Measurements from ENCODE around the gene GCNT1.

Gene GCNT1

GRCh38 chr9:76545191-76545590, 86.2 kb downstream of the GCNT1 start:
- DNase-seq, result no peak

- no peak for DNase-seq
Observed at GRCh38 chr9:76552181-76552580, 93.2 kb downstream of the GCNT1 start.

DNA sequence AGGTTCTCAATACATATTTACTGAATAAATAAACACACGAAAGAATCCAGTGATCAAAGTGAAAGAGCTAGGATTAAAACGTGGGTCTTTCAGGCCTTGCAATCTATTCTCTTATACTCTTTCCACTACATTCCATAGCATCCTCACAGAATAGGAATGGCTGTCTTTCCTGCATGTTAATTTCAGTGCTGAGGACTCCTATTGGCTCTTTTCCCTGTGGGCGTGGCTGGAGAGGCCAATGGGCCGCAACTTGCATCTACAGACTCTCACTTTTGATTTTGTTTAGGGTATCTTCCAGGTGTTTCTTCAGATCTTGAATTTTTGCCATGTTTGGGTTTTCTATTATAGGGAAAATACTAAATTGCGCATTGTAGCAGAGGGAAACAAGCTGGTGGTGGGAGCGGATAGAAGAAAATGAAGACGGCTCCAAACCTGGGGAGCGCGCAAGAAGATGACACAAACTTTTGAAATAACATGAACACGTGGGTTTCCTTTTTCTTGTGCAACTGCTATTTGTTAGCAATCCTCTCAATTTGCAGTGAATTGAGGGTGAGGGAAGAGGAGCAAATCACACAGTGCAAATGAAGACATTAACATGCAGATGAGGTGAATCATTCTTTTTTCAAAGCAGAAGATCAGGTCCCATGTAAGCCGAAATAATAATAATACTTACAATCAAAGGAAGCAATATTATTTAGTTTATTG, 93.9 kb downstream of the GCNT1 start:
- DNase-seq, result no peak

- no peak for DNase-seq
Observed at GRCh38 chr9:76553680-76554079, 94.7 kb downstream of the GCNT1 start.

Measured in NCI-H1105 (cell line).